ENCODE results near the gene B3GAT1. TPM values are rescaled to one million over a fixed set of nuclear protein-coding genes. Genes with fewer than 3 reads are reported as not detected.

Gene B3GAT1
- polyA plus RNA-seq, 3 donors: not detected

GRCh38 chr11:134441706-134442105, 29.7 kb upstream of the B3GAT1 start:
- Mint-ChIP-seq H3K27ac (no peak overlapping the region), H3K4me1 (no peaks in the 10 kb centered on the region), H3K27me3 (ENCODE audit: low read depth in 3 of 3) (peaks cover 2 to 17% (median 5%) of the 10 kb centered on the region in 3 donors), H3K36me3 (no peaks in the 10 kb centered on the region), H3K9me3 (peaks cover 0 to 9% (median 7%) of the 10 kb centered on the region in 7 donors), H3K4me3 (no peak overlapping the region)
- no peak overlapping the region for H2AFZ ChIP-seq (ENCODE audit: insufficient read depth, low read depth, low read length, poor library complexity, severe bottlenecking)
- TF ChIP-seq CTCF (IDR thresholded peaks at IDR 0.05): no peak
- no peaks in the 10 kb centered on the region for H3K79me2 ChIP-seq (ENCODE audit: insufficient read depth, low read length)
- H3K4me3 ChIP-seq (replicated peaks in 1 of 3; ENCODE audit: low read depth in 2 of 3, low read length in 3 of 3): no peak overlapping the region
- no peaks in the 10 kb centered on the region for H3K4me1 ChIP-seq (ENCODE audit: control insufficient read depth in 1 of 2, insufficient read depth in 2 of 2, low read length in 2 of 2)
- H3K27ac ChIP-seq (ENCODE audit: low read depth in 1 of 2, low read length in 2 of 2): no peak overlapping the region
- DNase-seq: no peak
- no peaks in the 10 kb centered on the region for H4K20me1 ChIP-seq (ENCODE audit: insufficient read depth, low read length)
- WGBS (ENCODE audit: insufficient coverage): no CpG with 5 or more reads among the region's 4 CpGs
- intact Hi-C loops (cut with micrococcal nuclease): no loop called here
- no peaks in the 10 kb centered on the region for H3K36me3 ChIP-seq (replicated peaks in 1 of 2; ENCODE audit: control insufficient read depth in 1 of 2, insufficient read depth in 2 of 2, low read length in 2 of 2)
- no peak overlapping the region for H3K9ac ChIP-seq (ENCODE audit: insufficient read depth, low read length, poor library complexity, severe bottlenecking)
- H3K9me3 ChIP-seq (replicated peaks in 1 of 2; ENCODE audit: control insufficient read depth in 1 of 2, insufficient read depth in 1 of 2, low read length in 2 of 2): no peaks in the 10 kb centered on the region
- no peaks in the 10 kb centered on the region for H3K27me3 ChIP-seq (ENCODE audit: control insufficient read depth in 2 of 2, insufficient read depth in 2 of 2, low read length in 2 of 2)
- H3K4me2 ChIP-seq (replicated peaks; ENCODE audit: extremely low read depth, low read length, poor library complexity, severe bottlenecking): no peak overlapping the region

DNA sequence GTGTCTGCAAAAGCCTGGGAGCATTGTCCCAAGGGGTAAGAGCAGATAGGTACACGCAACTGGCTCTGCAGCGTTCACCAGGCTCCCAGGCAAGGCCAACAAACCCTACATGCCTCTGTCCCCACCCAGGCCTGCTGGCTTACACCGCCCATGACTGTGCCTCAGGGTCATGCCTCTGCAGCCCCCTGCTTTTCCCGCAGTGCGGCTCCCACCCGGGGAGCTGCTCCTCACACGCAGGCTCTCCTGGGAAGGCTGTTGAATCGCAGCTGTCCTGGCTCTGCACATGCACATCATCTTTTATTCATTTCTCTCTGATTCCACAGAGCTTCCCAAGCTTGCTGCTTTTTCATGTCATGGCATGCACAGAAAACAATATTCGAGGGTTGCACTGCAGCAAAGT, 29.2 kb upstream of the B3GAT1 start:
- 84% methylated on average over 7 of the region's 9 CpGs for WGBS (ENCODE audit: insufficient coverage)
- H3K27me3 ChIP-seq (ENCODE audit: control insufficient read depth in 2 of 2, insufficient read depth in 2 of 2, low read length in 2 of 2): no peaks in the 10 kb centered on the region
- H3K36me3 Mint-ChIP-seq: no peaks in the 10 kb centered on the region
- no peaks in the 10 kb centered on the region for H3K4me1 Mint-ChIP-seq
- peaks cover 0 to 9% (median 7%) of the 10 kb centered on the region in 7 donors for H3K9me3 Mint-ChIP-seq
- no peak overlapping the region for H3K27ac ChIP-seq (ENCODE audit: low read depth in 1 of 2, low read length in 2 of 2)
- DNase-seq: no peak
- no peak overlapping the region for H2AFZ ChIP-seq (ENCODE audit: insufficient read depth, low read depth, low read length, poor library complexity, severe bottlenecking)
- H3K9me3 ChIP-seq (replicated peaks in 1 of 2; ENCODE audit: control insufficient read depth in 1 of 2, insufficient read depth in 1 of 2, low read length in 2 of 2): no peaks in the 10 kb centered on the region
- H3K4me3 Mint-ChIP-seq: no peak overlapping the region
- H4K20me1 ChIP-seq (ENCODE audit: insufficient read depth, low read length): no peaks in the 10 kb centered on the region
- peaks cover 2 to 16% (median 5%) of the 10 kb centered on the region in 3 donors for H3K27me3 Mint-ChIP-seq (ENCODE audit: low read depth in 3 of 3)
- no peak overlapping the region for H3K4me2 ChIP-seq (replicated peaks; ENCODE audit: extremely low read depth, low read length, poor library complexity, severe bottlenecking)
- intact Hi-C loops (cut with micrococcal nuclease): no loop called here
- TF ChIP-seq CTCF (IDR thresholded peaks at IDR 0.05): no peak
- H3K9ac ChIP-seq (ENCODE audit: insufficient read depth, low read length, poor library complexity, severe bottlenecking): no peak overlapping the region
- H3K36me3 ChIP-seq (replicated peaks in 1 of 2; ENCODE audit: control insufficient read depth in 1 of 2, insufficient read depth in 2 of 2, low read length in 2 of 2): no peaks in the 10 kb centered on the region
- H3K4me1 ChIP-seq (ENCODE audit: control insufficient read depth in 1 of 2, insufficient read depth in 2 of 2, low read length in 2 of 2): no peaks in the 10 kb centered on the region
- H3K79me2 ChIP-seq (ENCODE audit: insufficient read depth, low read length): no peaks in the 10 kb centered on the region
- H3K4me3 ChIP-seq (replicated peaks in 1 of 3; ENCODE audit: low read depth in 2 of 3, low read length in 3 of 3): no peak overlapping the region
- no peak overlapping the region for H3K27ac Mint-ChIP-seq

Data from CD14-positive monocyte (primary cell).